A549 (cell line): ENCODE results near the gene PRKCQ. TPM values are rescaled to one million over a fixed set of nuclear protein-coding genes. Genes with fewer than 3 reads are reported as not detected.

Source experiments
- ATAC-seq, 2 experiments: fragments of 200-7000 bp in 1 of 2; fragments of >200 bp in 1 of 2; cut with Nextera tagmentation in 1 of 2; cut with Tn5 transposase in 1 of 2; 3 replicates each; pipeline versions ENCODE4 v1.8.0 to v1.9.1; 2018 to 2020; ENCODE audit warnings: mild to moderate bottlenecking in 1 of 2, moderate library complexity in 1 of 2
- CTCF ChIA-PET: fragments of 300-600 bp; sonication (Branson Sonifier 250); formaldehyde crosslinking; extraction: SDS; loops from one replicate; lab custom pipeline; 2021; ENCODE audit warnings: antibody characterized with exemption, inconsistent platforms; lab: Yijun Ruan, JAX
- POLR2A ChIA-PET: fragments of 350-600 bp; formaldehyde crosslinking; extraction: SDS; loops from one replicate; lab custom pipeline; 2021; ENCODE audit warnings: antibody characterized with exemption, inconsistent platforms; lab: Yijun Ruan, JAX
- DNase-seq, 2 experiments: peaks; one replicate each; pipeline versions ENCODE4 v3.0.0 to v3.0.0-alpha.2; 2011 to 2016; ENCODE audit warnings: low read depth in 1 of 2, low spot score in 1 of 2
- FAIRE-seq: peaks from 2 replicates; lab custom pipeline; 2011; peaks lifted over from hg19 to GRCh38; lab: Jason Lieb, UNC
- H3K27ac ChIP-seq, 2 experiments: fragments of >200 bp; sonication (Bioruptor Twin); formaldehyde crosslinking; 3 replicates each; pipeline ENCODE4 v1.5.1; 2016 to 2017
- H3K4me1 ChIP-seq: fragments of >200 bp; sonication (Bioruptor Twin); formaldehyde crosslinking; 3 replicates; pipeline ENCODE4 v1.6.1; 2016
- H3K4me2 ChIP-seq: fragments of >200 bp; sonication (Bioruptor Twin); formaldehyde crosslinking; 3 replicates; pipeline ENCODE4 v1.6.1; 2016
- H3K4me3 ChIP-seq: fragments of >200 bp; sonication (Bioruptor Twin); formaldehyde crosslinking; 3 replicates; pipeline ENCODE4 v1.5.1; 2016
- H3K9me3 ChIP-seq: fragments of >200 bp; sonication (Bioruptor Twin); formaldehyde crosslinking; 3 replicates; pipeline ENCODE4 v1.6.1; 2016
- BCL3 ChIP-seq: fragments of >200 bp; sonication (Bioruptor Twin); formaldehyde crosslinking; IDR thresholded peaks from 3 replicates; pipeline ENCODE4 v1.6.1; 2016
- BHLHE40 ChIP-seq: IDR thresholded peaks from 2 replicates; pipeline ENCODE4 v1.6.1; 2012; ENCODE audit warnings: low read depth, low read length, inconsistent platforms
- CEBPB ChIP-seq, 2 experiments: fragments of >200 bp in 1 of 2; sonication (Bioruptor Twin) in 1 of 2; formaldehyde crosslinking in 1 of 2; IDR thresholded peaks; 2 replicates each; pipeline ENCODE4 v1.6.1; 2012 to 2016
- CHD2 ChIP-seq: fragments of 150-350 bp; IDR thresholded peaks from 2 replicates; pipeline ENCODE4 v1.6.1; 2014; ENCODE audit warnings: low read length; ENCODE audit not compliant: partially characterized antibody
- EHF ChIP-seq: fragments of 250-450 bp; sonication (Bioruptor Pico); IDR thresholded peaks from 2 replicates; pipeline ENCODE4 v1.5.0; 2020; ENCODE audit warnings: mild to moderate bottlenecking
- ESRRA ChIP-seq: fragments of 150-350 bp; IDR thresholded peaks from 2 replicates; pipeline ENCODE4 v1.6.1; 2014; ENCODE audit warnings: mild to moderate bottlenecking, low read length, borderline replicate concordance
- FOSB ChIP-seq: fragments of 250-450 bp; sonication (Bioruptor Pico); IDR thresholded peaks from 2 replicates; pipeline ENCODE4 v1.5.0; 2020; ENCODE audit warnings: mild to moderate bottlenecking, moderate library complexity
- FOSL2 ChIP-seq, 2 experiments: fragments of 450-650 bp in 1 of 2; fragments of >200 bp in 1 of 2; sonication (Bioruptor Twin) in 1 of 2; formaldehyde crosslinking; IDR thresholded peaks; 2 replicates each; pipeline versions ENCODE4 v1.5.0 to v1.6.1; 2016 to 2020; ENCODE audit warnings: mild to moderate bottlenecking in 1 of 2, moderate library complexity in 1 of 2
- FOXS1 ChIP-seq: fragments of 250-450 bp; sonication (Bioruptor Pico); IDR thresholded peaks from 2 replicates; pipeline ENCODE4 v1.5.0; 2020; ENCODE audit warnings: mild to moderate bottlenecking, moderate library complexity
- HES2 ChIP-seq: fragments of >200 bp; sonication (Bioruptor Twin); formaldehyde crosslinking; IDR thresholded peaks from 2 replicates; pipeline ENCODE4 v1.6.1; 2016
- HEYL ChIP-seq: fragments of 250-450 bp; sonication (Bioruptor Pico); IDR thresholded peaks from 2 replicates; pipeline ENCODE4 v1.8.0; 2021; ENCODE audit warnings: mild to moderate bottlenecking, moderate library complexity
- HOXB13 ChIP-seq: fragments of 250-450 bp; sonication (Bioruptor Pico); IDR thresholded peaks from 2 replicates; pipeline ENCODE4 v1.5.0; 2020; ENCODE audit warnings: low read depth, mild to moderate bottlenecking, moderate library complexity
- JUNB ChIP-seq: fragments of >200 bp; sonication (Bioruptor Twin); formaldehyde crosslinking; IDR thresholded peaks from 2 replicates; pipeline ENCODE4 v1.6.1; 2016
- KDM5A ChIP-seq: fragments of 200-600 bp; sonication (generic); IDR thresholded peaks from 2 replicates; pipeline ENCODE4 v1.6.1; 2016; ENCODE audit warnings: antibody characterized with exemption, mild to moderate bottlenecking
- MAFK ChIP-seq: fragments of 450-650 bp; IDR thresholded peaks from 2 replicates; pipeline ENCODE4 v1.6.1; 2014; ENCODE audit not compliant: partially characterized antibody
- MAX ChIP-seq: IDR thresholded peaks from 2 replicates; pipeline ENCODE4 v1.6.1; 2012
- MAZ ChIP-seq: fragments of 150-350 bp; IDR thresholded peaks from 2 replicates; pipeline ENCODE4 v1.6.1; 2014; ENCODE audit warnings: antibody characterized with exemption, low read depth, low read length, borderline replicate concordance
- POLR2A ChIP-seq: IDR thresholded peaks from 2 replicates; pipeline ENCODE4 v1.6.1; 2012; ENCODE audit warnings: mild to moderate bottlenecking, low read length
- POLR2AphosphoS2 ChIP-seq: conservative IDR thresholded peaks from 2 replicates; pipeline ENCODE4 v1.6.1; 2012; ENCODE audit warnings: low read length, improper control_type of control experiment, inconsistent platforms
- RARB ChIP-seq: fragments of 250-450 bp; sonication (Bioruptor Pico); IDR thresholded peaks from 2 replicates; pipeline ENCODE4 v1.8.0; 2021; ENCODE audit warnings: mild to moderate bottlenecking, moderate library complexity
- RNF2 ChIP-seq: fragments of 200-600 bp; sonication (generic); IDR thresholded peaks from 2 replicates; pipeline ENCODE4 v1.6.1; 2016; ENCODE audit warnings: low read depth, mild to moderate bottlenecking, antibody characterized with exemption, moderate library complexity, borderline replicate concordance
- SREBF2 ChIP-seq: fragments of 450-650 bp; IDR thresholded peaks from 2 replicates; pipeline ENCODE4 v1.6.1; 2014; ENCODE audit warnings: mild to moderate bottlenecking, moderate library complexity
- TFCP2L1 ChIP-seq: fragments of 250-450 bp; sonication (Bioruptor Pico); IDR thresholded peaks from 2 replicates; pipeline ENCODE4 v1.5.0; 2021; ENCODE audit warnings: mild to moderate bottlenecking
- TP53 ChIP-seq: fragments of 250-450 bp; sonication (Bioruptor Pico); IDR thresholded peaks from 2 replicates; pipeline ENCODE4 v1.5.0; 2021; ENCODE audit warnings: mild to moderate bottlenecking, moderate library complexity
- ZNF302 ChIP-seq: fragments of 250-450 bp; sonication (Bioruptor Pico); IDR thresholded peaks from 2 replicates; pipeline ENCODE4 v1.9.0; 2021; ENCODE audit warnings: inconsistent platforms, mild to moderate bottlenecking, moderate library complexity
- WGBS: methylation state at CpG from one replicate; pipeline ENCODE4 v1.1.6; 2017; ENCODE audit errors: missing lambda C conversion rate; 5-methylcytosine and 5-hydroxymethylcytosine counted together
- polyA plus RNA-seq, 4 experiments: library from polyadenylated mRNA; depleted of rRNA in 3 of 4; stranded (reverse); fragments of >200 nt; fragmentation: RNase III in 1 of 4; extraction: RNeasy Plus Mini Kit Qiagen cat#74134 plus additional on column Dnase treatment in 1 of 4; gene quantifications; 2 replicates in 3 of 4; 3 replicates in 1 of 4; pipeline ENCODE4 v1.2.3, GENCODE V29; 2011 to 2017

The PRKCQ gene
- polyA plus RNA-seq, 2 of the 4 experiments (the other 2 are of a cell fraction) = 3.7 to 7.1 TPM

GRCh38 chr10:6535156-6535764 is 44.8 kb downstream of the PRKCQ start:
- POLR2A ChIA-PET = no interaction called here
- DNase-seq = no peak
- H3K4me2 ChIP-seq = no peak overlapping the region
- no peaks in the 10 kb centered on the region for H3K4me1 ChIP-seq
- no peaks in the 10 kb centered on the region for H3K9me3 ChIP-seq
- ATAC-seq = no peak
- TF ChIP-seq EHF (CRISPR knock-in tag) (no peak), JUNB (no peak), ESRRA (no peak), MAX (no peak), HES2 (no peak), POLR2AphosphoS2 (no peak), HOXB13 (no peak), FOSL2 (IDR thresholded peaks at IDR 0.05) (no peak), FOSL2 (CRISPR knock-in tag; IDR thresholded peaks at IDR 0.05) (no peak), POLR2A (no peak), CHD2 (no peak), CEBPB (IDR thresholded peaks at IDR 0.05) (no peak), HEYL (CRISPR knock-in tag) (no peak), RARB (no peak)
- TF ChIP-seq, all 56 proteins: peak for 0
- CTCF ChIA-PET = interaction anchor here (0.6 kb wide), 1 partner anchor 35 kb away, joined by 3 read pairs; no protein-coding TSS in a partner anchor
- WGBS = 91% methylated on average over 11 of the region's 11 CpGs
- no peak for FAIRE-seq
- no peak overlapping the region for H3K4me3 ChIP-seq
- no peak overlapping the region for H3K27ac ChIP-seq

GRCh38 chr10:6532321-6532720 is 47.8 kb downstream of the PRKCQ start:
- Histone ChIP-seq H3K4me2 (no peak overlapping the region), H3K27ac (no peak overlapping the region), H3K4me1 (no peaks in the 10 kb centered on the region), H3K4me3 (no peak overlapping the region), H3K9me3 (no peaks in the 10 kb centered on the region)
- CTCF ChIA-PET = interaction anchor here (1.0 to 2.7 kb wide), 2 partner anchors 9 to 25 kb away, joined by 3 to 13 read pairs; no protein-coding TSS in a partner anchor
- DNase-seq (no peak), ATAC-seq (no peak), FAIRE-seq (no peak)
- no peak for TF ChIP-seq MAZ
- TF ChIP-seq HOXB13 = no peak
- TF ChIP-seq MAFK = no peak
- TF ChIP-seq ZNF302 = no peak
- no peak for TF ChIP-seq FOXS1 (CRISPR knock-in tag)
- TF ChIP-seq SREBF2 = no peak
- TF ChIP-seq KDM5A = no peak
- no peak for TF ChIP-seq FOSB
- no peak for TF ChIP-seq BCL3
- no peak for TF ChIP-seq CHD2
- no peak for TF ChIP-seq BHLHE40
- no peak for TF ChIP-seq TP53 (CRISPR knock-in tag)
- TF ChIP-seq TFCP2L1 (CRISPR knock-in tag) = no peak
- TF ChIP-seq RNF2 = no peak
- no peak for TF ChIP-seq MAX
- no peak for TF ChIP-seq ESRRA
- WGBS = 49% methylated on average over 5 of the region's 5 CpGs
- POLR2A ChIA-PET = no interaction called here
